Panc1 (cell line): ENCODE measurements around the gene KIF26B. TPM values are rescaled to one million over a fixed set of nuclear protein-coding genes. Genes with fewer than 3 reads are reported as not detected.
"Not testable (repeated sequence)": the region's sequence is repeated elsewhere in the genome, so short reads cannot be mapped to it uniquely, and the experiment has no call there.

Experiments used
- ATAC-seq: fragments of 200-7000 bp; cut with Tn5 transposase; 2 replicates; pipeline ENCODE4 v1.9.1; 2020; ENCODE audit warnings: mild to moderate bottlenecking, moderate library complexity
- BruUV-seq: library from RNA; stranded (reverse); fragments of 400-500 nt; replicated peaks from 2 replicates; lab custom pipeline; 2021; lab: Mats Ljungman, UMichigan
- CTCF ChIA-PET: fragments of 300-600 bp; sonication (Branson Sonifier 250); formaldehyde crosslinking; loops from one replicate; lab custom pipeline; 2022; ENCODE audit warnings: antibody characterized with exemption; lab: Charles Lee
- POLR2A ChIA-PET: fragments of 300-600 bp; sonication (Branson Sonifier 250); formaldehyde crosslinking; loops from one replicate; lab custom pipeline; 2022; ENCODE audit warnings: antibody characterized with exemption; lab: Charles Lee
- DNase-seq: peaks from one replicate; pipeline ENCODE4 v3.0.0-alpha.2; 2010; ENCODE audit warnings: low read depth, low spot score
- H3K27ac ChIP-seq: 2 replicates; pipeline ENCODE4 v1.5.1; 2011; ENCODE audit warnings: mild to moderate bottlenecking, low read length, inconsistent platforms
- H3K27me3 ChIP-seq: fragments of 200-500 bp; sonication (Bioruptor generic); 2 replicates; pipeline ENCODE4 v1.6.0; 2014; ENCODE audit warnings: low read length, inconsistent platforms; ENCODE audit not compliant: control insufficient read depth, insufficient read depth
- H3K36me3 ChIP-seq: fragments of 200-500 bp; sonication (Bioruptor generic); 2 replicates; pipeline ENCODE4 v1.5.1; 2014; ENCODE audit warnings: inconsistent platforms, mild to moderate bottlenecking, low read length, moderate library complexity; ENCODE audit not compliant: control insufficient read depth, insufficient read depth
- H3K4me1 ChIP-seq: 2 replicates; pipeline ENCODE4 v1.5.1; 2011; ENCODE audit warnings: inconsistent platforms, mild to moderate bottlenecking, low read length, moderate library complexity; ENCODE audit not compliant: control insufficient read depth, insufficient read depth
- H3K4me3 ChIP-seq, 2 experiments: 2 replicates each; pipeline ENCODE4 v1.5.1; 2011 to 2012; ENCODE audit warnings: low read depth in 2 of 2, low read length in 2 of 2, mild to moderate bottlenecking in 2 of 2, inconsistent platforms in 1 of 2, moderate library complexity in 1 of 2
- H3K9me3 ChIP-seq: fragments of 200-500 bp; sonication (Bioruptor generic); 2 replicates; pipeline ENCODE4 v1.5.1; 2014; ENCODE audit warnings: low read depth, mild to moderate bottlenecking, inconsistent platforms, low read length, moderate library complexity; ENCODE audit not compliant: control insufficient read depth, insufficient read depth
- CTCF ChIP-seq: fragments of 450-650 bp; IDR thresholded peaks from 2 replicates; pipeline ENCODE4 v1.5.1; 2017; ENCODE audit warnings: mild to moderate bottlenecking
- POLR2AphosphoS5 ChIP-seq: IDR thresholded peaks from 2 replicates; pipeline ENCODE4 v1.6.1; 2012; ENCODE audit warnings: mild to moderate bottlenecking, low read depth, low read length, moderate library complexity
- REST ChIP-seq, 2 experiments: IDR thresholded peaks; 2 replicates each; pipeline ENCODE4 v1.6.1; 2011 to 2012; ENCODE audit warnings: low read depth in 2 of 2, control low read depth in 1 of 2, low read length in 1 of 2, mild to moderate bottlenecking in 1 of 2, moderate library complexity in 1 of 2; ENCODE audit not compliant: insufficient read depth in 1 of 2
- SIN3A ChIP-seq: IDR thresholded peaks from 2 replicates; pipeline ENCODE4 v1.6.1; 2012; ENCODE audit warnings: low read depth, mild to moderate bottlenecking, low read length, moderate library complexity, borderline replicate concordance; ENCODE audit not compliant: insufficient read depth
- TCF7L2 ChIP-seq: IDR thresholded peaks from 2 replicates; pipeline ENCODE4 v1.6.1; 2011; ENCODE audit warnings: mild to moderate bottlenecking, low read depth, low read length, inconsistent platforms
- in situ Hi-C: cut with HindIII; loops from 2 replicates; pipeline ENCODE4 v1.10.0; 2016; ENCODE audit warnings: low sequenced_read_pairs, low pct_unique_long_range_greater_than_20kb
- intact Hi-C: fragments of 100-400 bp; cut with micrococcal nuclease; formaldehyde crosslinking; loops from one replicate; pipeline ENCODE4 v1.10.0; 2022; ENCODE audit not compliant: unreplicated experiment
- total RNA-seq: library from RNA; stranded (reverse); gene quantifications from one replicate; pipeline ENCODE4 v1.2.1, GENCODE V29; 2021; ENCODE audit not compliant: unreplicated experiment

KIF26B gene
- total RNA-seq, 1 experiment from 2014 or later = 0.33 TPM

GRCh38 chr1:245694753-245695195, 540.0 kb downstream of the KIF26B start:
- BruUV-seq = no TSS peak
- Histone ChIP-seq H3K27me3 (no peaks in the 10 kb centered on the region; the same call in 1 of the 2 replicates), H3K36me3 (no peaks in the 10 kb centered on the region), H3K9me3 (no peaks in the 10 kb centered on the region), H3K4me3 (no peak overlapping the region), H3K27ac (no peak overlapping the region), H3K4me1 (no peaks in the 10 kb centered on the region)
- POLR2A ChIA-PET = no interaction called here
- no peak for DNase-seq
- TF ChIP-seq REST (IDR thresholded peaks at IDR 0.05; ENCODE audit: insufficient read depth in 1 of 2, low read depth in 2 of 2, low read length in 1 of 2) (no peak), CTCF (no peak), SIN3A (no peak), TCF7L2 (no peak), POLR2AphosphoS5 (no peak)
- intact Hi-C loops (no loop called here), in situ Hi-C loops (no loop called here)
- ATAC-seq = no peak
- CTCF ChIA-PET = no interaction called here

GRCh38 chr1:245695211-245695610, 540.4 kb downstream of the KIF26B start:
- Histone ChIP-seq H3K4me1 (no peaks in the 10 kb centered on the region), H3K4me3 (no peak overlapping the region), H3K27ac (no peak overlapping the region), H3K27me3 (no peaks in the 10 kb centered on the region; the same call in 1 of the 2 replicates), H3K9me3 (no peaks in the 10 kb centered on the region), H3K36me3 (no peaks in the 10 kb centered on the region)
- BruUV-seq = no TSS peak
- DNase-seq (no peak), ATAC-seq (no peak)
- POLR2A ChIA-PET = no interaction called here
- in situ Hi-C loops (no loop called here), intact Hi-C loops (no loop called here)
- CTCF ChIA-PET = no interaction called here
- TF ChIP-seq POLR2AphosphoS5 (no peak), REST (IDR thresholded peaks at IDR 0.05; ENCODE audit: insufficient read depth in 1 of 2, low read depth in 2 of 2, low read length in 1 of 2) (no peak), CTCF (no peak), SIN3A (no peak), TCF7L2 (no peak)

- CTCF ChIA-PET, BruUV-seq: not testable (repeated sequence)
These were observed 540.9 kb downstream of the KIF26B start for GRCh38 chr1:245695701-245696100.

More at GRCh38 chr1:245695701-245696100, 540.9 kb downstream of the KIF26B start:
- H3K4me1 ChIP-seq, H3K4me3 ChIP-seq, intact Hi-C loops, H3K9me3 ChIP-seq, H3K36me3 ChIP-seq, H3K27ac ChIP-seq, H3K27me3 ChIP-seq, DNase-seq, ATAC-seq, in situ Hi-C loops: not testable (repeated sequence)
- POLR2A ChIA-PET = interaction anchor here (0.7 kb wide), 1 partner anchor 147 kb away, joined by 9 read pairs; no protein-coding TSS in a partner anchor
